Measurements from ENCODE around the gene TMEM167A. TPM values are rescaled to one million over a fixed set of nuclear protein-coding genes. Genes with fewer than 3 reads are reported as not detected.

The TMEM167A gene
- 36.9 and 49.4 TPM in 2 replicates for total RNA-seq

DNA sequence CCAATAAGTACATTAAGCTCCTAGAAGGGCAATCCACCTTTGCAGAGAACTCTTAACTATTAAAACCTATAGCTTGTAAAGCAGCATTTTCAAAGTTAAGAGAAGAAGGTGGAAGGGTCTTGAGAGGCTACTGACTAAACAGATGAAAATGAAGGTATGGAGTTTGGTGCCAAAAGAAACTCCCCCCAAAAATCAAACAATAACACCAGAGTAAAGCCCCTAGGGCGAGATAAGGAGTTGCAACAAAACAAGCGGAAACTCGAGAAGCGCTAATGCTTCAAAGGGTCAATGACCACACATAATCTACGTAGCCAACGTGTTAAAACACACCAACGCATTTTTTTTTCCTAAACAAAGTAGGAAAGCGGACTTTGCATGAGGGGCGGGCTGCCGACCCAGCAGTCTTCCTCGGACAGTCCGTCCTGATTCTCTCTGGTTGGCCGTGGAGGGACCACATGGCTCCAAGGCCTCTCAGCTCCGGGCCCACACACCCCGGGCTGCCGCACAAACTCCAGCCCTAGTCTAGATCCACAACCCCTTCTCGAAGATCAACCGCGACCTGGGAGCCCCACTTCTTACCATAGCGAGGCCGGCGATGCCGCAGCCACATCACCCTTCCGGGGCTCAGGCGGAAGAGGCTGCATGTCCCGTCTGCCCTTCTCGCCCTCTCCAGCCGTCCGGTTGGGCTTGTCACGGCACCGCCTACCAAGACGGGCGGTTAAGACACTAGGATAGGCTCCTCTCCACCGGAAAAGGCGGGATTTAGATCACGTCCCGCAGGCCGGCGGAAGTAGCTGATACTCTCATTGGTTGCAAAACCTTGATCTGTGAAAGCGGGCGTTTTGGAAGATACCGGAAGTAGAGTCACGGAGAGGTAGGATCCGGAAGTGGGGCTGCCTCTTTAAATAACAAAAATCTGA, at the start of gene TMEM167A, which contains the start of gene XRCC4:
Gene TMEM167A (minus strand): TSS at position 653 of the 920 bp plus-strand sequence. CDS start 71 bp downstream, at position 582.
Gene XRCC4 (plus strand): TSS at position 806 of the 920 bp plus-strand sequence. CDS start 27,373 bp downstream, outside the sequence.

Other genes with a start within 250 kb of the TMEM167A start
- gene XRCC4, start 153 bp upstream of the TMEM167A start, total RNA-seq, result 9.6 and 11.5 TPM in 2 replicates